GM06990 (cell line): Measurements from ENCODE around the gene S100A4.
"Not testable (repeated sequence)": the region's sequence is repeated elsewhere in the genome, so short reads cannot be mapped to it uniquely, and the experiment has no call there.

Experiments
- DNase-seq: peaks from one replicate; pipeline ENCODE4 v3.0.0-alpha.2; 2011; ENCODE audit not compliant: insufficient read length; ENCODE audit errors: extremely low read depth
- H3K27me3 ChIP-seq: replicated peaks from 2 replicates; pipeline ENCODE4 v1.6.0; 2011; ENCODE audit warnings: low read length; ENCODE audit not compliant: control insufficient read depth, insufficient read depth
- H3K36me3 ChIP-seq: 2 replicates; pipeline ENCODE4 v1.5.1; 2011; ENCODE audit warnings: low read length; ENCODE audit not compliant: control insufficient read depth, insufficient read depth
- H3K4me3 ChIP-seq: replicated peaks from 2 replicates; pipeline ENCODE4 v1.5.1; 2011; ENCODE audit warnings: low read depth, mild to moderate bottlenecking, control low read depth, low read length
- CTCF ChIP-seq: IDR thresholded peaks from 2 replicates; pipeline ENCODE4 v1.5.1; 2011; ENCODE audit warnings: low read length, control low read depth, mild to moderate bottlenecking, inconsistent platforms; ENCODE audit not compliant: insufficient read depth, poor library complexity, severe bottlenecking

The S100A4 gene

GRCh38 chr1:153527683-153528040 lies 17.9 kb downstream of the S100A4 start:
- H3K36me3 ChIP-seq, result no peaks in the 10 kb centered on the region
- no peak for TF ChIP-seq CTCF
- no peak overlapping the region for H3K4me3 ChIP-seq
- H3K27me3 ChIP-seq, result no peaks in the 10 kb centered on the region; the same call in 1 of the 2 replicates
- no peak for DNase-seq

- H3K4me3 ChIP-seq, result no peak overlapping the region
- DNase-seq, result no peak
- H3K27me3 ChIP-seq, result no peaks in the 10 kb centered on the region; the same call in 1 of the 2 replicates
- TF ChIP-seq CTCF, result no peak
- H3K36me3 ChIP-seq, result no peaks in the 10 kb centered on the region
Observed at GRCh38 chr1:153527023-153527682, 18.5 kb downstream of the S100A4 start.

GRCh38 chr1:153526132-153526543 lies 19.5 kb downstream of the S100A4 start:
- Histone ChIP-seq H3K27me3 (no peaks in the 10 kb centered on the region), H3K36me3 (no peaks in the 10 kb centered on the region), H3K4me3 (no peak overlapping the region)
- DNase-seq, result no peak
- TF ChIP-seq CTCF, result no peak

GRCh38 chr1:153525088-153525728 lies 20.4 kb downstream of the S100A4 start:
- H3K36me3 ChIP-seq, result no peaks in the 10 kb centered on the region
- no peaks in the 10 kb centered on the region for H3K27me3 ChIP-seq
- no peak for TF ChIP-seq CTCF
- H3K4me3 ChIP-seq, result no peak overlapping the region
- DNase-seq, result no peak

- not testable (repeated sequence) for DNase-seq, H3K27me3 ChIP-seq, H3K36me3 ChIP-seq, H3K4me3 ChIP-seq
Observed at GRCh38 chr1:153522353-153523048, 23.1 kb downstream of the S100A4 start.

- not testable (repeated sequence) for DNase-seq, H3K4me3 ChIP-seq, H3K27me3 ChIP-seq, H3K36me3 ChIP-seq
Observed at GRCh38 chr1:153521808-153522207, 23.8 kb downstream of the S100A4 start.
